NCI-H345 treated with DMSO at 0.1 percent for 48 hours (cell line): ENCODE data around the gene ZBP1.

ENCODE experiments used
- DNase-seq: peaks from one replicate; lab custom pipeline; 2025; ENCODE audit not compliant: unreplicated experiment; lab: John Stamatoyannopoulos, UW

The ZBP1 gene

GRCh38 chr20:57576617-57577550, 43.3 kb downstream of the ZBP1 start:
- DNase-seq: no peak

GRCh38 chr20:57576002-57576401, 44.2 kb downstream of the ZBP1 start:
- DNase-seq: no peak

GRCh38 chr20:57574954-57575353, 45.3 kb downstream of the ZBP1 start:
- DNase-seq: no peak

GRCh38 chr20:57573894-57574293, 46.3 kb downstream of the ZBP1 start:
- no peak for DNase-seq

GRCh38 chr20:57573242-57573641, 47.0 kb downstream of the ZBP1 start:
- no peak for DNase-seq

- DNase-seq: no peak
Measured at GRCh38 chr20:57571782-57572416, 48.3 kb downstream of the ZBP1 start.

- no peak for DNase-seq
Measured at GRCh38 chr20:57570920-57571319, 49.3 kb downstream of the ZBP1 start.

GRCh38 chr20:57570145-57570850, 49.9 kb downstream of the ZBP1 start:
- no peak for DNase-seq

- no peak for DNase-seq
Measured at GRCh38 chr20:57568960-57569359, 51.3 kb downstream of the ZBP1 start.

GRCh38 chr20:57568088-57568896, 51.9 kb downstream of the ZBP1 start:
- no peak for DNase-seq

- DNase-seq: no peak
Measured at GRCh38 chr20:57567471-57568079, 52.7 kb downstream of the ZBP1 start.

GRCh38 chr20:57566803-57567459, 53.3 kb downstream of the ZBP1 start:
- DNase-seq: no peak

GRCh38 chr20:57566399-57566798, 53.8 kb downstream of the ZBP1 start:
- no peak for DNase-seq

GRCh38 chr20:57564951-57565642, 55.1 kb downstream of the ZBP1 start:
- DNase-seq: no peak

- no peak for DNase-seq
Measured at GRCh38 chr20:57564180-57564802, 55.9 kb downstream of the ZBP1 start.

GRCh38 chr20:57563522-57563921, 56.7 kb downstream of the ZBP1 start:
- DNase-seq: no peak

- no peak for DNase-seq
Measured at GRCh38 chr20:57562541-57563465, 57.4 kb downstream of the ZBP1 start.
